ENCODE results near the gene ONECUT1.
"Not testable (repeated sequence)": the region's sequence is repeated elsewhere in the genome, so short reads cannot be mapped to it uniquely, and the experiment has no call there.

ONECUT1 gene

GRCh38 chr15:52790169-52790708, at the start of gene ONECUT1:
TSS of gene ONECUT1 (minus strand) at chr15:52790336. CDS start at chr15:52789884, 452 bp downstream.
- H3K4me3 ChIP-seq (ENCODE audit: low read depth, low read length) = peak within 1 kb of the TSS; percentile 30

DNA sequence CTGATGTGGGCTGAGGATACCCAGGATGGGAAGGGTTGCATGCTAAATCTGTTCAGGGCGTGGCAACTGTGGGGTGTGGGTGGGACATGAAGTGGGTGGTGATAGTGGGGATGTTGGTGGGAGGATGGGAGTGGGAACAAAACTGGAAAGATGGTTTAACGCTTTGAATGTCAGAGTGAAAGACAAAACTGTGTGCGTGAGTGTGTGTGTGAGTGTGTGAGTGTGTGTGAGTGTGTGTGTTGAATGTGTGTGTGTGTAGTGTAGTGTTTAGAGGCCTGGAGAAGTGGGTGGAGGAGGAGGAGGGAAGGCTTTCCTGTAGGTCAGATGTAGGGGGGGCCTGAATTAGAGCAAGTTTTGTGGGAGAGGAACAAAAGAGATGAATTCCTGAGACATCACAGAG, 44.2 kb upstream of the ONECUT1 start:
- no peak overlapping the region for H3K4me3 ChIP-seq (ENCODE audit: low read depth, low read length)

- H3K4me3 ChIP-seq (ENCODE audit: low read depth, low read length) = not testable (repeated sequence)
Observed at GRCh38 chr15:52824169-52824942, 34.2 kb upstream of the ONECUT1 start.

GRCh38 chr15:52822475-52822874, 32.3 kb upstream of the ONECUT1 start:
- H3K4me3 ChIP-seq (ENCODE audit: low read depth, low read length) = no peak overlapping the region

DNA sequence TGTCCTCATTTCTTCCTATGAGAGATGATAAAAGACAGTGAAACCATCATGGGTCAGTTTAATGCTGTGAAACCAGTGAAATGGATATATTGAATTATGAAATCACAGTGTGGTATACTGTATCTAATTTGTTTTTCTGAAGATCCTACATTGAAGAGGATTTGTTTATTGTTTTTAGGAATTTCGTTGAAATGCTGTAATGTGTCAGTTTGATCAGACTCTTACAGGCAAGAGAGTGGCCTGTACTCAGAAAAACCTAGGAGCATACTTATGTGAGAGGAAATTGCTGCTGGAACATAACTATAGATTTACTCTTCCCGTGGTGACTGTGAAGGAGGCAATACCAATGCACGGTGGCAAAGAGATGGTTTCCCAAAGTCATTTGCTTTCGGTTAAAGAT, 29.1 kb upstream of the ONECUT1 start:
- H3K4me3 ChIP-seq (ENCODE audit: low read depth, low read length) = no peak overlapping the region

DNA sequence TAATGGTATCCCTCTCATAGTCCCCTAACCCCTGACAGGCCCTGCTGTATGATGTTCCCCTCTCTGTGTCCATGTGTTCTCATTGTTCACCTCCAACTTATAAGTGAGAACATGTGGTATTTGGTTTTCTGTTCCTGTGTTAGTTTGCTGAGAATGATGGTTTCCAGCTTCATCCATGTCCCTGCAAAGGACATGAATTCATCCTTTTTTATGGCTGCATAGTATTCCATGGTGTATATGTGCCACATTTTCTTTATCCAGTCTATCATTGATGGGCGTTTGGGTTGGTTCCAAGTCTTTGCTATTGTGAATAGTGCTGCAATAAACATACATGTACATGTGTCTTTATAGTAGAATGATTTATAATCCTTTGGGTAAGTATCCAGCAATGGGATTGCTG, 25.8 kb upstream of the ONECUT1 start:
- H3K4me3 ChIP-seq (ENCODE audit: low read depth, low read length) = not testable (repeated sequence)

DNA sequence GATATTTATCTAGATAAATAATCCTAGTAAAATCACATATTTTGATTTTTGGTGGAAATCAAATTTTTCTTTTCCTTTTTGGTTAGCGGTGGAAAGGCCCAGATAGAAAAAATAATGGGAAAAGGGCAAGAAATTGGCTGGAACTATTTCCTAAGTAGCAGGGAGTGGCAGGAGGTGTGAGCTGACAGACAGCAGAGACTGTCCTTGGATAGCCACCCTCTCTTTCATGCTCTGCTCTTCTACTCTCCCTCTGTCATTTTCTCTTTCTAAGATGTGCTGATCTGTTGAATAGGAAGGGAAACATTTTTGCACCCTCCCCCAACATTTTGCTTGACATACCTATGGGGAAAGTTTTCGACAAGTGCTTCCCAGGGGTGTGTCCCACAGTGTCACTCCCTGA, 18.9 kb upstream of the ONECUT1 start:
- H3K4me3 ChIP-seq (ENCODE audit: low read depth, low read length) = no peak overlapping the region

DNA sequence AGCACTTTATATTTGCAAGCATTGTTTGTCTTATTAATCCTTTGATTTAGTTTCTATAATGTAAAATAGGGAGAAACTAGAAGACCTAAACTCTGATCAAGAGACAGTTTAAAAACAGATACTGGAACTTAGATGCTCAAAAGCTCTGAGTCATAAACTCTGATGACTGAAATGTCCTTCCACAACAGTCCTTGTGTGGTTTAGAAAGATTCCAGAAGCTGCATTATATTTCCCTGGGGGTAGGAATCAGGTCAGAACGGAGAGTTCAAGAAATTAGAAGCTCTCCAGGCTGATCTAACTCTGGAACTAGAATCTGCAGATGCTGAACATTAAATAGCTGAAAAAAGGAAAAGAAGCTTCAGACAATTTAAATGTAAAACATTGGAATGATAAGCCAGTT, 18.3 kb upstream of the ONECUT1 start:
- H3K4me3 ChIP-seq (ENCODE audit: low read depth, low read length) = no peak overlapping the region

- peak overlapping the region; percentile 24 for H3K4me3 ChIP-seq (ENCODE audit: low read depth, low read length)
Observed at GRCh38 chr15:52806284-52806655, 16.1 kb upstream of the ONECUT1 start.

GRCh38 chr15:52805351-52806283, 15.5 kb upstream of the ONECUT1 start:
- peak overlapping the region; percentile 24 for H3K4me3 ChIP-seq (ENCODE audit: low read depth, low read length)

DNA sequence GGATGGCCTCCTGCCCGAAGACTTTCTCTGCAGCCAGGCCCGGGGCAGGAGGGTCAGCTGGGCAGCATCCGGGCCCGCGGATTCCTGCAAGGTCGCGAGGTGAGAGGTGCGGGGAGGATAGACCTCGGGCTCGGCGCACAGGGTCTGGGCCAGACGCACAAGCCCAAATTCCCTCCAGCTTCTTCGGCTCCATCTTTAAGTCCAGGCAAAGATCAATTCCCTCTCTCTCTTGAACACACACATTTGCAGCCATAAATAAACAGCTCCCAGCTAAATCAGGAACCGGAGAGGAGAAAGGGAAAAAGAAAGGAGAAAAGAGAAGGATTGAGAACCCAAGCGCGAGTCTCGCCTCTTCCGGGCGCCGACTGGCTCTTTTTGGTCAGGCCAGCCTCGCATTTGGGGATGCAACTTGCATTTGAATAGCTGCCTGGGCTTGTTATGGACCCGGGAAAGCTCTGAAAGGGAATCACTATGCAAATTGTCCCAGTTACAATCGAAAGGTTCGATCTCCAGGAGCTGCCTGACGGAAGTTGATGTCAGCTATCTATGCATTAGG, 14.5 kb upstream of the ONECUT1 start:
- peak overlapping the region; percentile 37 for H3K4me3 ChIP-seq (ENCODE audit: low read depth, low read length)

DNA sequence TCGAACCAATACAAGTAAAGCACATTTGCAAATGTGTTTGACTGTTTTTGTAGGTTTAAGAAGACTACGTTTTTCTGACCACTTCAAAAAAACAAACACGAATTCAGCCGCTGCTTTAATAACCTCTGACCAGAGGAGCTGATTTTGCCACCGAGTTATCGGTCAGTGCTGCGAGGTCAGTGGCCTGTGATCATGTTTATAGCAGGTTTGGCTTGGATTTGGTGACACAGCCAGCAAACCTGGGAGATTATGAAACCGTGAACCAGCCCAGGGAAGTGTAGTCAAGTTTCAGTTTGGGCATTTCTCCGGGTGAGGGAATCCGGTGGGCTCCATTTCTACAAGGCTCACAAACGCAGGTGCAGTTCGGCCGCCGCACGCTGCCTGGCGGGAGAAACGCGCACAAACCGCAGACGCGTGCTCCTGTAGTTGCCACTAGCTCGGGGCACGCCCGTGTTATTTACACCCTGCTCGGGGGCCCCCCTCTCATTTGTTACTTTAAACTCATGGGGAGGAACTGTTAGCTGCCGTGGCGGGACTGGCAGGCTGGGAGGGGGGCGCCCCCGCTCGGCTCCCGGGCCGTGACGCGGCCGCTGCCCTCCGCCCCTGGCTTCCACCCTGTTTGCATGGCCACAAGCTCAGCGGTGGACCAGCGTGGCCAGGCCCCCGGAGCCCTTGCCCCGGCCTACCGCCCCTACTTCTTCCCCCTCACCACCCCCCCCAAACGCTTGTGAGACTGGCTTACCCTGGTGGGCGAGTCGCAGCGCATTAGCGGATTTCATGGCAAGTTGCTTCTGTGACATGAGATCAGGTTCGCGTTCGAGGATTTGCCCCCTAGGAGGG, 13.6 kb upstream of the ONECUT1 start:
- peak overlapping the region; percentile 41 for H3K4me3 ChIP-seq (ENCODE audit: low read depth, low read length)

- peak overlapping the region; percentile 41 for H3K4me3 ChIP-seq (ENCODE audit: low read depth, low read length)
Observed at GRCh38 chr15:52803108-52803466, 13.0 kb upstream of the ONECUT1 start.

DNA sequence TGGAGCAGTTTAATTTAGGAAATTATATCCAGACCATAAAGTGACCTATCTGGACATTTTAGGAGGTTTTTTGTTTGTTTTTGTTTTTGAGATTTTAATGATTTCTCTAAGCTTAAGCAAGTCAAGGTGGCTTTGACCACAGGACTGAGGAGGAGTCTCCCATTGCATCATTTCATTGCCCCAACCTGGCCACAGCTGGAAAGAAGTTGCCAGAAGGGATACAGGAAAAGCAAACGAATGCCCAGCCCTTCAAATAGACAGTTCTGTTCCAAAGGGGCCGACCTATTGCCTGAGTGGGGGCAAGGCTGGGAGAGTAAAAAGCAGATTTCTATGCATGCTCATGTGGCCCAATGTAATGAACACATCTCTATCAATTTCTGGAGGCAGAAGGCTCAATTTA, 12.0 kb upstream of the ONECUT1 start:
- no peak overlapping the region for H3K4me3 ChIP-seq (ENCODE audit: low read depth, low read length)

- H3K4me3 ChIP-seq (ENCODE audit: low read depth, low read length) = no peak overlapping the region
Observed at GRCh38 chr15:52801748-52802085, 11.6 kb upstream of the ONECUT1 start.

GRCh38 chr15:52800828-52801747, 11.0 kb upstream of the ONECUT1 start:
- no peak overlapping the region for H3K4me3 ChIP-seq (ENCODE audit: low read depth, low read length)

- no peak overlapping the region for H3K4me3 ChIP-seq (ENCODE audit: low read depth, low read length)
Observed at GRCh38 chr15:52799145-52799811, 9.1 kb upstream of the ONECUT1 start.

GRCh38 chr15:52798529-52799101, 8.5 kb upstream of the ONECUT1 start:
- no peak overlapping the region for H3K4me3 ChIP-seq (ENCODE audit: low read depth, low read length)

All from iPS-11a (cell line).